Measurements from ENCODE around the gene ARRDC2.
A peak's percentile ranks its signal among the peaks of the same experiment; 100 is the strongest.
"Not testable (repeated sequence)": the region's sequence is repeated elsewhere in the genome, so short reads cannot be mapped to it uniquely, and the experiment has no call there.

ARRDC2 gene

DNA sequence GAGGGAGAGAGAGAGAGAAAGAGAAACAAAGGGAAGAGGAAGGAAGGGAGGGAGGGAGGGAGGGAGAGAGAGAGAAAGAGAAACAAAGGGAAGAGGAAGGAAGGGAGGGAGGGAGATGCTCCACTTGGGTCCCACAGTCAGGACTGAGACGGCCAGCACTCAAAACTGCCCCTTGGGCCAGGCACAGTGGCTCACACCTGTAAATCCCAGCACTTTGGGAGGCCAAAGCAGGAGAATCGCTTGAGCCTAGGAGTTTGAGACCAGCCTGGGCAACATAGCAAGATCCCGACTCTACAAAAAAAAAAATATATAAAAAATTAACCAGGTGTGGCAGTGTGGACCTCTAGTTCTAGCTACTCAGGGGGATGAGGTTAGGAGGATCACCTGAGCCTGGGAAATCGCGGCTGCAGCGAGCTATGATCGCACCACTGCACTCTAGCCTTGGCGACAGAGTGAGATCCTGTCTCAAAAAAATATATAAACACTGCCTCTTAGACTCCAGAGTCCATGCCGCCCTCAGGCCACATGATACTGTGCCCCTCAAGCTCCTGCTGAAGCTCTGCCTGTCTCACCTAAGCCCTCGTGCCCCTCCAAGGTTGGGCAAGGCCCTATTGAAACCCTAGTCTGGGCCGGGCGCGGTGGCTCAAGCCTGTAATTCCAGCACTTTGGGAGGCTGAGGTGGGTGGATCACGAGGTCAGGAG, 8.4 kb downstream of the ARRDC2 start:
- DNase-seq (ENCODE audit: low read depth), result no peak

GRCh38 chr19:18017275-18018083, 9.5 kb downstream of the ARRDC2 start:
- DNase-seq (ENCODE audit: low read depth), result peak; percentile 46

DNA sequence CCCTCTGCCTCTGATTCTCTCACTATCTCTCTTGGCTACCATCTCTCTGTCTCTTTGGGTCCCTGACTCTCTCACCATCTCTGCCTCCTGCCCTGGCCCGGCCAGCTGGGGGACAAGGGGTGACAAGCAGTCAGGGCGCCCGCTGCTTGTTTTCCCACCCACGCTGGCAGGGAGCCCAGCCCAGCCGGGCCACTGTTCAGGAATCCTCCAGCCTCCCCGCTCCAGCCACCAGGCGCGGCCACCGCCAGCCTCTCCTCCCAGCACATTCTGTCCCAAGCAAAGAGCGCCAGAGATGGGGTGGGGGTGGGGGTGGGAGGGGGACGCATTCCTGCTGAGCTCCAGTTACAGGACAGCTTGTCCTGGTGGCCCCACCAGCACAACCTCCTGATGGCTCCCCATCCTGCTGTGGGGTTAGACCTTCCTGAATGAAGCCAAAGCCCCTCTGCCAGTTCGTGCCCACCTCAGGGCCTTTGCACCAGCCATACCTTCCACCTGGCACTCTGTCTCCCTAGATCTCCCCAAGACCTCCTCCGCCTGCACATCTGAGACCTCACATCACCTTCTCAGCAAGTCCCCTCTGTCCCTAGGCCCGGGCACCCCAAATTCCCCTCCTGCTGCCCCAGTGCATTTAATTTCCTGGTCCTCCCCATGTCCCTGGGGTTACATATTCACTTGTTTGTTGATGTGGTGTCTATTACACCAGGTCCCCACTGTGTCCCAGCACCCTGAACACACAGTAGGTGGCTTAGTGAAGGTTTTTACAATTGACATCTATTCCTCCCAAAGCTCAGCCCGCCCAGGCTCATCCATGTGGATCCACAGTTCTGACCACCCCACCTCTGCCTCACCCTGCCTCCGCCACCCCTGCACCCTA, 12.5 kb downstream of the ARRDC2 start:
- DNase-seq (ENCODE audit: low read depth), result peak; percentile 73

DNA sequence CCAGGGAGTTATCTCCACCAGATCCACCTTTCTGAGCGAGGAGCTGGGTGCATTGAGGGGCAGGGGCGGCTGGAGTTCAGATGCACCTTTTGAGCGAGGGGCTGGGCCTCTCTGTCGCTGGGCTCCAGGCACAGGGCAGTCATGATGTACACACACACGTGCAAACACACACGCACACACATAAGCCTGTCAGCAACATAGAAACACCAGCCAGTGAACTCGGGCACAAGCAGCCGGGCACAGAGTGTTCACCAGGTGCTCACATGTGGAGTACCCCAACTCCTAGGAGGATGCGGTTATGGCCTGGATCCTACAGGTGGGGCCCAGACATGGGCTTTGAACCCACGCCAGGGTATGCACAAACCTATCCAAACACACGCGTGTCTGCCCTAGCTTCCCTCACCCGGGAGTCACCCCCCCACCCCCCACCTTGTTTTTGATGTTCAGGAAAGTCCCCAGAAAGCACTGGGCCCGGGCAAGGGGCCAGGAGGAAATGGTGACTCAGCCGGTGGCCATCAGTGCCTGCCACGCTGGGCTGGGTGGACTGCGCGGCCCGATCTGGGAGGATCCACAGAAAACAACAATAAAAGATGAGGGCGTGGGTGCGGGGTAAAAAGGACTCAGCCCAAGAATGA, 13.3 kb downstream of the ARRDC2 start:
- peak; percentile 92 for DNase-seq (ENCODE audit: low read depth)

- DNase-seq (ENCODE audit: low read depth), result no peak
Observed at GRCh38 chr19:18023622-18024251, 15.8 kb downstream of the ARRDC2 start.

- no peak for DNase-seq (ENCODE audit: low read depth)
Observed at GRCh38 chr19:18027151-18027550, 19.2 kb downstream of the ARRDC2 start.

GRCh38 chr19:18029617-18030338, 21.8 kb downstream of the ARRDC2 start:
- peak; percentile 52 for DNase-seq (ENCODE audit: low read depth)

DNA sequence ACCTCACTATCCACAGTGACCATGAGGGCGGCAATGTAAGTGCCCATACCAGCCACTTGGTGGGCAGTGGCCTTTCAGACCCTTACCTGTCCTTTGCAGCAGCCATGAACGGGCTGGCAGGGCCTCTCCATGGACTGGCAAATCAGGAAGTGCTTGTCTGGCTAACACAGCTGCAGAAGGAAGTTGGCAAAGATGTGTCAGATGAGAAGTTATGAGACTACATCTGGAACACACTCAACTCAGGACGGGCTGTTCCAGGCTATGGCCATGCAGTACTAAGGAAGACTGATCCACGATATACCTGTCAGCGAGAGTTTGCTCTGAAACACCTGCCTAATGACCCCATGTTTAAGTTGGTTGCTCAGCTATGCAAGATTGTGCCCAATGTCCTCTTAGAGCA, 23.4 kb downstream of the ARRDC2 start:
- not testable (repeated sequence) for DNase-seq (ENCODE audit: low read depth)

- DNase-seq (ENCODE audit: low read depth), result not testable (repeated sequence)
Observed at GRCh38 chr19:18032102-18032501, 24.1 kb downstream of the ARRDC2 start.

DNA sequence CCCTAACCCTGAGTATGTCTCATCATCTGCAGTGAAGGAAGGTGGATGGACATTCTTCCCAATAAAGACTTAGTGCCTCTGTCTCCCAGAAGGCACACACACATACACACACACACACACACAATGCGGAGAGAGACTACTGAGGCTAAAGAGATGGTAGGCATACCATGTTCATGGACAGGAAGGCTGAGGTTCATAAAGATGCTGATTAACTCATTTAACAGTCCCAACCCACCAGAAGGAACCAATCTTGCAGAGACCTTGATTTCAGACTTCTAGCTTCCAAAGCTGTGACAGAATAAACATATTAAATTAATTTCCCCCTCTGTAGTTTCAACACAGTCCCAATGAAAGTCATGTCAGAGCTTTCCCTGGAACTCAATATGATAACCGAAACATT, 33.1 kb downstream of the ARRDC2 start:
- no peak for DNase-seq (ENCODE audit: low read depth)

GRCh38 chr19:18043676-18044075, 35.7 kb downstream of the ARRDC2 start:
- no peak for DNase-seq (ENCODE audit: low read depth)

- peak; percentile 81 for DNase-seq (ENCODE audit: low read depth)
Observed at GRCh38 chr19:18044825-18045304, 36.9 kb downstream of the ARRDC2 start.

GRCh38 chr19:18045307-18046050, 37.5 kb downstream of the ARRDC2 start:
- DNase-seq (ENCODE audit: low read depth), result no peak

DNA sequence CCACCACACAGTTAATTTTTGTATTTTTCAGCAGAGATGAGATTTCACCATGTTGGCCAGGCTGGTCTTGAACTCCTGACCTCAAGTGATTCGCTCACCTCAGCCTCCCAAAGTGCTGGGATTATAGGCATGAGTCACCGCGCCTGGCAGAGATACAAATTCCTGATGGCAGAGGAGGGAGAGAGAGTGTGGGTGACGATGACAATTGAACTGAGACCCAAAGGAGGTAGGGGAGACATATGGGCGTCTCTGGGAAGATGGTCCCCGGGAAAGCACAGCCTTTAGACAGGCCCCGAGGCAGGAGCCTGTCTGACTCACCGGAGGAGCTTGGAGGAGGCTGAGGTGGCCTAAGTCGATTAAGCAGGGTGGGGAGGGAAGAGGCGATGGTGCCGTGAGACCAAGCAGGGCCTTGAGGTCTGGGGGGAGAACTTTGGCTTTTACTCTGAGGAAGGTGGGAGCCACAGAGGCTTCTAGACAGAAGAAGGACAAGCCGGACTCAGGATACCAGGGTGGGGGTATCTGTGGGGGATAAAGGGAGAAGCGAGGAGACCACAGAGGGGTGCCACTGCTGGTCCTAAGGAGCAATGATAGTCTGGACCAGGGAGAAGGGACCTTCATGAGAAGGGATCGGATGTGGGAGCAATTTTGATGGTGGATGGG, 38.2 kb downstream of the ARRDC2 start:
- DNase-seq (ENCODE audit: low read depth), result peak; percentile 95

DNA sequence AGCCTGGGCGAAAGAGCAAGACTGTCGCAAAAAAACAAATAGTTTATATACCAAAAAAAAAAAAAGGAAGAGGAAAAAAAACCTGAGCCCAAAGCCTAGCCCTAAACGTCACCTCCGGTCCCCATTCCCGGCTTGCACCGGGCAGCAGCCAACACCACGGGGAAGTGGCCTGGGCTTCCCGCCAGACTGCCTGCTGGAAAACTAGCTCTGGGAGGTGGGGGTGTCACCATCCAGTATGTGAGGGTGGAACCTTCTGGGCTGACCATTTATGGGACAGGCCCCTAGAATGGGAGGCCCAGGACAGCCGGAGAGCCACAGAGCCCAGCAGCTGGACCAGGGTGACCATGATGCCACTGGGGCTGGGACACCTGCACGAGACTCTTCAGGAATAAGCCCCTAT, 41.4 kb downstream of the ARRDC2 start:
- peak; percentile 76 for DNase-seq (ENCODE audit: low read depth)

DNA sequence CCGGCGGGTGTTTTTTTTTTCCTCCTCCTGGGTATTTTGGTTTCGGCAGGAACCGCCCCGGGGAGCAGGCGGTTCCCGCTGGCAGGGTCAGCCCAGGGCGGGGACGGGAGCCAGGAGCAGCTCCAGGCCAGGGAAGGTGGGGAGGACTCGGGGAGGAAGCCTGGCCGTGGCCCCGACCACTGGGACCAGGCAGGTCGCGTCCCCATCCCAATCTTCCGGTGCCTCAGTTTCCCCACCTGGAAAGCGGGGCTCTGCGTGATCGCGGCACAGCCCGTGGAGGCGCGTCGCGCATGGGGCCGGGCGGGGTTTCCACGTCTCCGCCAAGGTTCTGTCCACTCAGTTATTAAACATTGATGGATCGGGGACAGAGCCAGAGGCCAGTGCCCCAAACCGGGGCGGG, 43.9 kb downstream of the ARRDC2 start:
- DNase-seq (ENCODE audit: low read depth), result no peak

- DNase-seq (ENCODE audit: low read depth), result peak; percentile 71
Observed at GRCh38 chr19:18053576-18054219, 45.7 kb downstream of the ARRDC2 start.

DNA sequence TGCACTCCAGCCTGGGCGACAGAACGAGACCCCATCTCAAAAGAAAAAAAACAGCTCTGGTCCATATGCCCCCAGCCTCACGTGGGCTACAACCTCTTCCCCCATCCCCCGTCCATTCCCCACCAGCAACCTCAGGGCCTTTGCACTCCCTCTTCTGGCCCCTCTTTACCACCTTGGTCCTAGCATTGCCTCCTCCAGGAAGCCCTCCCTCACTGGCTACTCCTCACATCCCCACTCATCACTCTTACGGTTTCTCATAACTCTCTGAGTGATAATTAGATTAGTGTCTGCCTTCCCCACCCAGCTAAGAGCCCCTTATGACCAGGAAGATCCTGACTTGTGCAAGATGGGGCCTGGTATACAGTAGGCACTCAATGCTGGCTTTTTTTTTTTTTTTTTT, 48.0 kb downstream of the ARRDC2 start:
- DNase-seq (ENCODE audit: low read depth), result no peak

- peak; percentile 49 for DNase-seq (ENCODE audit: low read depth)
Observed at GRCh38 chr19:18057557-18057956, 49.6 kb downstream of the ARRDC2 start.
